ENCODE measurements around the gene NR5A2. TPM values are rescaled to one million over a fixed set of nuclear protein-coding genes. Genes with fewer than 3 reads are reported as not detected.

The NR5A2 gene
- total RNA-seq, 1 experiment from 2014 or later, result 4.7 TPM

- no peak overlapping the region for H3K23ac ChIP-seq (ENCODE audit: insufficient read length, low read depth, low read length)
- H2BK5ac ChIP-seq (ENCODE audit: insufficient read length, low read length), result no peak overlapping the region
- Mint-ChIP-seq H3K27me3 (ENCODE audit: low read depth) (peaks cover 35% of the 10 kb centered on the region), H3K9me3 (peaks cover 2 to 3% of the 10 kb centered on the region in 2 experiments; a peak in 2 of 5 replicates), H3K4me3 (no peak overlapping the region), H3K27ac (no peak overlapping the region), H3K36me3 (ENCODE audit: insufficient read depth in 1 of 3, low read depth in 3 of 3) (no peaks in the 10 kb centered on the region), H3K4me1 (peaks cover 43 to 51% of the 10 kb centered on the region in 2 experiments)
- no peaks in the 10 kb centered on the region for H3K79me1 ChIP-seq (ENCODE audit: insufficient read depth, low read depth, low read length, poor library complexity, severe bottlenecking)
- H3K4me1 ChIP-seq (ENCODE audit: insufficient read depth, low read length), result peaks cover 2% of the 10 kb centered on the region; the same call in 1 of the 2 replicates
- no peak overlapping the region for H3K14ac ChIP-seq (ENCODE audit: insufficient read depth, low read length)
- H2BK15ac ChIP-seq (ENCODE audit: low read depth, low read length), result no peak overlapping the region
- H3K4me2 ChIP-seq (ENCODE audit: insufficient read depth, insufficient read length, low read length), result no peak overlapping the region
- no peak for TF ChIP-seq CTCF (conservative IDR thresholded peaks at IDR 0.05)
- no peak overlapping the region for H2AK5ac ChIP-seq (ENCODE audit: insufficient read length, low read length)
- H4K5ac ChIP-seq (ENCODE audit: insufficient read length, low read depth, low read length), result no peak overlapping the region
- WGBS (ENCODE audit: extremely low coverage, insufficient read length, low lambda C conversion rate), result no CpG with 5 or more reads among the region's 2 CpGs
- no peak overlapping the region for H3T11ph ChIP-seq (ENCODE audit: low read length)
- H3K23me2 ChIP-seq (ENCODE audit: insufficient read length, low read depth, low read length, poor library complexity, severe bottlenecking), result peaks cover 21% of the 10 kb centered on the region
- no peak overlapping the region for H2BK20ac ChIP-seq (ENCODE audit: low read depth, low read length, poor library complexity, severe bottlenecking)
- H3K27me3 ChIP-seq (ENCODE audit: insufficient read depth, low read length), result peaks cover 6% of the 10 kb centered on the region; the same call in 1 of the 2 replicates
- H2AFZ ChIP-seq (ENCODE audit: low read length), result no peak overlapping the region
- H4K8ac ChIP-seq (replicated peaks; ENCODE audit: insufficient read length, low read depth, low read length), result no peak overlapping the region
- H4K91ac ChIP-seq (ENCODE audit: insufficient read length, low read depth, low read length), result no peak overlapping the region
- no peaks in the 10 kb centered on the region for H4K20me1 ChIP-seq (ENCODE audit: control insufficient read depth, insufficient read depth, insufficient read length)
- H2BK12ac ChIP-seq (ENCODE audit: insufficient read length, low read depth, low read length), result no peak overlapping the region
- DNase-seq, result no peak
- H3K4ac ChIP-seq (ENCODE audit: low read depth, low read length), result no peak overlapping the region
- H3K56ac ChIP-seq (ENCODE audit: insufficient read length, low read depth, low read length), result no peak overlapping the region
- no peak overlapping the region for H3K9ac ChIP-seq (ENCODE audit: extremely low read depth, insufficient read length, low read length)
- no peaks in the 10 kb centered on the region for H3K9me3 ChIP-seq (ENCODE audit: control insufficient read depth, low read depth, low read length)
- H3K27ac ChIP-seq (ENCODE audit: insufficient read length, low read depth, low read length), result no peak overlapping the region
- H3K18ac ChIP-seq (ENCODE audit: insufficient read length, low read depth, low read length), result no peak overlapping the region
- H3K79me2 ChIP-seq (ENCODE audit: insufficient read depth, low read length), result no peaks in the 10 kb centered on the region
- no peak overlapping the region for H2BK120ac ChIP-seq (ENCODE audit: low read depth, low read length, poor library complexity, severe bottlenecking)
Measured at GRCh38 chr1:200046115-200046514, 18.6 kb downstream of the NR5A2 start.

Data from H9 (cell line).